C4-2B (cell line): ENCODE data around the gene PCDH15.

Experiments used
- ZFX ChIP-seq: fragments of 450-650 bp; IDR thresholded peaks from 2 replicates; pipeline ENCODE4 v1.6.1; 2017
- TF ChIP-seq, protein P1 (sequence below): fragments of 450-650 bp; conservative IDR thresholded peaks from 2 replicates; pipeline ENCODE4 v1.5.1; 2017; ENCODE audit warnings: mild to moderate bottlenecking

DNA sequence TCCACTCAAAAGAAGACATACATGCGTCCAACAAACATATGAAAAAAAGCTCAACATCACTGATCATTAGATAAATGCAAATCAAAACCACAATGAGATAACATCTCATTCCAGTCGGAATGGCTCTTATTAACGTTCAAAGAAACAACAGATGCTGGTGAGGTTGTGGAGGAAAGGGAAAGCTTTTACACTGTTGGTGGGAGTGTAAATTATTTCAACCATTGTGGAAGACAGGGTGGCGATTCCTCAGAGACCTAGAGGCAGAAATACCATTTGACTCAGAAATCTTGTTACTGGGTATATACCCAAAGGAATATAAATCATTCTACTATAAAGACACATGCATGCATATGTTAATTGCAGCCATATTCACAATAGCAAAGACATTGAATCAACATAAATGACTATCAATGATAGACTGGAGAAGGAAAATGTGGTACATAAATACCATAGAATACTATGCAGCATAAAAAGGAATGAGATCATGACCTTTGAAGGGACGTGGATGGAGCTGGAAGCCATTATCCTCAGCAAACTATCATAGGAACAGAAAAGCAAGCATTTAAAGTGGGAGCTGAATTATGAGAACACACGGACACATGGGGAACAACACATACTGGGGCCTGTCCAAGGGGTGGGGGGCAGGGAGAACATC lies 28.4 kb downstream of the PCDH15 start:
- no peak for TF ChIP-seq ZFX
- TF ChIP-seq, protein P1, sequence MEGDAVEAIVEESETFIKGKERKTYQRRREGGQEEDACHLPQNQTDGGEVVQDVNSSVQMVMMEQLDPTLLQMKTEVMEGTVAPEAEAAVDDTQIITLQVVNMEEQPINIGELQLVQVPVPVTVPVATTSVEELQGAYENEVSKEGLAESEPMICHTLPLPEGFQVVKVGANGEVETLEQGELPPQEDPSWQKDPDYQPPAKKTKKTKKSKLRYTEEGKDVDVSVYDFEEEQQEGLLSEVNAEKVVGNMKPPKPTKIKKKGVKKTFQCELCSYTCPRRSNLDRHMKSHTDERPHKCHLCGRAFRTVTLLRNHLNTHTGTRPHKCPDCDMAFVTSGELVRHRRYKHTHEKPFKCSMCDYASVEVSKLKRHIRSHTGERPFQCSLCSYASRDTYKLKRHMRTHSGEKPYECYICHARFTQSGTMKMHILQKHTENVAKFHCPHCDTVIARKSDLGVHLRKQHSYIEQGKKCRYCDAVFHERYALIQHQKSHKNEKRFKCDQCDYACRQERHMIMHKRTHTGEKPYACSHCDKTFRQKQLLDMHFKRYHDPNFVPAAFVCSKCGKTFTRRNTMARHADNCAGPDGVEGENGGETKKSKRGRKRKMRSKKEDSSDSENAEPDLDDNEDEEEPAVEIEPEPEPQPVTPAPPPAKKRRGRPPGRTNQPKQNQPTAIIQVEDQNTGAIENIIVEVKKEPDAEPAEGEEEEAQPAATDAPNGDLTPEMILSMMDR: no peak
